K562 (cell line): Measurements from ENCODE around the gene TUBGCP6. TPM values are rescaled to one million over a fixed set of nuclear protein-coding genes. Genes with fewer than 3 reads are reported as not detected.

Source experiments
- ATF4 ChIP-seq: fragments of 450-650 bp; formaldehyde crosslinking; IDR thresholded peaks from 2 replicates; pipeline ENCODE4 v1.4.0; 2022; ENCODE audit warnings: mild to moderate bottlenecking, moderate library complexity
- BRF2 ChIP-seq: IDR thresholded peaks from 3 replicates; pipeline ENCODE4 v1.6.1; 2011; ENCODE audit warnings: borderline replicate concordance, mild to moderate bottlenecking; ENCODE audit not compliant: insufficient read length, insufficient read depth
- CBX2 ChIP-seq: fragments of 200-600 bp; sonication (generic); IDR thresholded peaks from one replicate; pipeline ENCODE4 v1.6.1; 2012; ENCODE audit warnings: mild to moderate bottlenecking, low read length, inconsistent platforms; ENCODE audit not compliant: insufficient read depth, poor library complexity, severe bottlenecking
- CHCHD3 ChIP-seq: fragments of 250-450 bp; sonication (Bioruptor Pico); IDR thresholded peaks from 2 replicates; pipeline ENCODE4 v2.1.2; 2022; ENCODE audit warnings: mild to moderate bottlenecking
- FOXP4 ChIP-seq: sonication (generic); formaldehyde crosslinking; IDR thresholded peaks from 2 replicates; pipeline ENCODE4 v1.8.0; 2022; ENCODE audit warnings: mild to moderate bottlenecking, missing genetic modification reagents, borderline replicate concordance
- GABPB1 ChIP-seq: sonication (generic); formaldehyde crosslinking; IDR thresholded peaks from 2 replicates; pipeline ENCODE4 v1.8.0; 2022; ENCODE audit warnings: mild to moderate bottlenecking, missing genetic modification reagents
- GTF2A2 ChIP-seq: IDR thresholded peaks from 2 replicates; pipeline ENCODE4 v1.6.1; 2016; ENCODE audit warnings: mild to moderate bottlenecking, missing genetic modification characterization, missing compliant biosample characterization
- HBP1 ChIP-seq: fragments of 450-650 bp; formaldehyde crosslinking; IDR thresholded peaks from 2 replicates; pipeline ENCODE4 v1.4.0; 2022; ENCODE audit warnings: missing genetic modification characterization
- HOXB6 ChIP-seq: fragments of 250-450 bp; sonication (Bioruptor Pico); IDR thresholded peaks from 2 replicates; pipeline ENCODE4 v1.5.1; 2022; ENCODE audit warnings: mild to moderate bottlenecking, borderline replicate concordance
- KDM1A ChIP-seq, 2 experiments: fragments of 450-650 bp; IDR thresholded peaks; 2 replicates each; pipeline ENCODE4 v1.6.1; 2016; ENCODE audit warnings: mild to moderate bottlenecking in 2 of 2
- MAFF ChIP-seq: IDR thresholded peaks from 2 replicates; pipeline ENCODE4 v1.6.1; 2012; ENCODE audit warnings: low read length, improper control_type of control experiment
- MTA1 ChIP-seq: fragments of 450-650 bp; IDR thresholded peaks from 2 replicates; pipeline ENCODE4 v1.6.1; 2017; ENCODE audit warnings: borderline replicate concordance
- MTA3 ChIP-seq: fragments of 450-650 bp; formaldehyde crosslinking; IDR thresholded peaks from 2 replicates; pipeline ENCODE4 v1.6.1; 2017; ENCODE audit warnings: mild to moderate bottlenecking, borderline replicate concordance
- MXI1 ChIP-seq: IDR thresholded peaks from 2 replicates; pipeline ENCODE4 v1.6.1; 2011; ENCODE audit warnings: low read depth, mild to moderate bottlenecking, improper control_type of control experiment, low read length
- NCOA1 ChIP-seq: fragments of 450-650 bp; IDR thresholded peaks from 2 replicates; pipeline ENCODE4 v1.6.1; 2016; ENCODE audit warnings: low read depth
- NFE2L1 ChIP-seq: fragments of 450-650 bp; IDR thresholded peaks from 2 replicates; pipeline ENCODE4 v1.6.1; 2016; ENCODE audit warnings: missing genetic modification characterization, low read depth, mild to moderate bottlenecking, missing compliant biosample characterization, moderate library complexity, borderline replicate concordance
- PHF20 ChIP-seq: fragments of 450-650 bp; IDR thresholded peaks from 2 replicates; pipeline ENCODE4 v1.6.1; 2018; ENCODE audit not compliant: partially characterized antibody
- POLR2A ChIP-seq: fragments of 450-650 bp; conservative IDR thresholded peaks from 2 replicates; pipeline ENCODE4 v1.6.1; 2016
- POLR3G ChIP-seq: IDR thresholded peaks from 2 replicates; pipeline ENCODE4 v1.6.1; 2011; ENCODE audit not compliant: insufficient read length, insufficient replicate concordance; ENCODE audit errors: extremely low read depth
- TAF1 ChIP-seq: IDR thresholded peaks from 2 replicates; pipeline ENCODE4 v1.6.1; 2011; ENCODE audit warnings: mild to moderate bottlenecking, low read length, moderate library complexity; ENCODE audit not compliant: insufficient read depth, control insufficient read depth, severe bottlenecking; ENCODE audit errors: extremely low read depth
- TOE1 ChIP-seq, 2 experiments: fragments of 450-650 bp in 1 of 2; sonication (generic) in 1 of 2; formaldehyde crosslinking in 1 of 2; IDR thresholded peaks; 2 replicates each; pipeline versions ENCODE4 v1.7.1 to v1.8.0; 2016 to 2022; ENCODE audit warnings: borderline replicate concordance in 2 of 2, mild to moderate bottlenecking in 2 of 2, antibody characterized with exemption in 1 of 2, inconsistent platforms in 1 of 2, low read depth in 1 of 2, missing genetic modification reagents in 1 of 2, moderate library complexity in 1 of 2
- ZNF583 ChIP-seq: fragments of 250-450 bp; sonication (Bioruptor Pico); IDR thresholded peaks from 2 replicates; pipeline ENCODE4 v1.4.0; 2020
- polyA plus RNA-seq, 8 experiments: library from polyadenylated mRNA; depleted of rRNA in 4 of 8; stranded (reverse) in 5 of 8; unstranded in 3 of 8; fragments of >200 nt; fragmentation: Nextera tagmentation in 2 of 8; fragmentation: Illumina TruSeq in 1 of 8; extraction: Ambion mirVana in 2 of 8; extraction: Trizol in 1 of 8; gene quantifications; 2 replicates each; pipeline versions ENCODE4 v1.2.1 to v1.2.3, GENCODE V29; 2011 to 2014; ENCODE audit warnings: inconsistent platforms in 1 of 8, missing spikeins in 1 of 8
- total RNA-seq, 7 experiments: library from RNA; depleted of rRNA in 6 of 7; stranded (reverse); fragments of >200 nt in 6 of 7; fragmentation: Illumina TruSeq in 2 of 7; extraction: Trizol in 2 of 7; gene quantifications; 2 replicates each; pipeline versions ENCODE4 v1.2.1 to v1.2.3, GENCODE V29; 2011 to 2021; ENCODE audit warnings: low replicate concordance in 1 of 7

TUBGCP6 gene
- total and polyA plus RNA-seq, 9 of the 15 experiments (the other 6 are each of a cell fraction or from before 2014, with no cell fraction given), result 0.76 to 33.0 (median 10.1) TPM

- TF ChIP-seq MTA1, result peak; percentile 98
- TF ChIP-seq TAF1, result peak; percentile 64
- no peak for TF ChIP-seq BRF2
- peak; percentile 83 for TF ChIP-seq POLR2A
- 0 out of 2 replicates have a peak, but pooled peaks have one; percentile 14 for TF ChIP-seq FOXP4 (CRISPR knock-in tag)
- TF ChIP-seq GTF2A2 (tag), result no peak
- TF ChIP-seq HOXB6 (CRISPR knock-in tag), result no peak
- TF ChIP-seq KDM1A (IDR thresholded peaks at IDR 0.05), result no peak
- no peak for TF ChIP-seq ATF4 (CRISPR knock-in tag)
- TF ChIP-seq HBP1 (CRISPR knock-in tag), result no peak
- TF ChIP-seq CBX2, result no peak
- peak; percentile 99 for TF ChIP-seq GABPB1 (CRISPR knock-in tag)
- no peak for TF ChIP-seq ZNF583 (CRISPR knock-in tag)
- TF ChIP-seq MXI1, result no peak; the same call in 1 of the 2 replicates
- peak; percentile 93 for TF ChIP-seq PHF20
- no peak for TF ChIP-seq NFE2L1 (tag)
- 0 out of 2 replicates have a peak, but pooled peaks have one; percentile 29 for TF ChIP-seq TOE1 (IDR thresholded peaks at IDR 0.05; ENCODE audit: borderline replicate concordance)
- no peak for TF ChIP-seq TOE1 (CRISPR knock-in tag; IDR thresholded peaks at IDR 0.05; ENCODE audit: borderline replicate concordance, low read depth)
- TF ChIP-seq NCOA1, result no peak
- TF ChIP-seq CHCHD3 (CRISPR knock-in tag), result no peak
- TF ChIP-seq MAFF, result no peak
- no peak for TF ChIP-seq POLR3G
- TF ChIP-seq MTA3, result no peak
These were observed at the start of gene TUBGCP6 (continued) for GRCh38 chr22:50244420-50245213.
